ENCODE results near the gene PTPRA. TPM values are rescaled to one million over a fixed set of nuclear protein-coding genes. Genes with fewer than 3 reads are reported as not detected.

The PTPRA gene
- total and polyA plus RNA-seq, 9 of the 15 experiments (the other 6 are each of a cell fraction or from before 2014, with no cell fraction given) = 3.4 to 80.5 (median 28.0) TPM

DNA sequence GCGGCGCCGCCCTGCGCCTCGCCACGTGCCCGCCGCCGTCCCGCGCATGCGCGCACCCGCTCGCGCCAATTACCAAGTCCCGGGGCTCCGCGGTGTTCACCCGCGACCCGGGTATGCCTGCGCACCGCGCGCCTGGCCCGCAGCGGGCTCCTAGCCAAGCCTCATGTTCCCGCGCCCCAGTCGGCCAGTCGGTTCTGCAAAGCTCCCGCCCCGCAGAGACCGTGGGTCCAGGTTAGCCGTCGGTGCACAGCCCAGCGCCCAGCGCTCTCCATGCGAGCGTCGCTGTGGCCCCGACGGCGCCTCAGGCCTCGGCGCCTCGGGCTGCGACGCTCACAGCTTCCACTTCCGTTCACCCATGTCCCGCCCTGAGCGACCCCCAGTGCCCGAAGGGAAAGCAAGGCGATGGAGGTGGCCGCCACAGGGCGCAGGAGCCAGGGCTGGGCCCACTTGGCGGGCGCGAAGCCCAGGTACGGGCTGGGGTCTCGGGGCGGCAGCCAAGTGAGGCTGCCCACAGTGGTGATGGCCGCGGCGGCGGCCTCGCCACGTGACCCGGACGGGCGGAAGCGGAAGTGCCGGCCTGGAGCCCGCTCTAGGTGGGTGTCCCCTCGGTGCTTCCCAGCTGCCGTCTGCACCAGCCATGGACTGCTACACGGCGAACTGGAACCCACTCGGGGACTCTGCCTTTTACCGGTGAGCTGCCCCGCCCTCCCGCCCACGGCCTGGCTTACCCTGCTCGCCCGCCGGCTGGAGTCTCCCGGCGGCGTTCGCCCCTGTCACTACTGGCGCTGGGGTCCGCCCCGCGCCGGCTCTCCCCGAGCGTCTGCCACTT is 32.9 kb upstream of the PTPRA start, which contains the start of the genes PCED1A and VPS16 (continued):
- TF ChIP-seq, protein P1, sequence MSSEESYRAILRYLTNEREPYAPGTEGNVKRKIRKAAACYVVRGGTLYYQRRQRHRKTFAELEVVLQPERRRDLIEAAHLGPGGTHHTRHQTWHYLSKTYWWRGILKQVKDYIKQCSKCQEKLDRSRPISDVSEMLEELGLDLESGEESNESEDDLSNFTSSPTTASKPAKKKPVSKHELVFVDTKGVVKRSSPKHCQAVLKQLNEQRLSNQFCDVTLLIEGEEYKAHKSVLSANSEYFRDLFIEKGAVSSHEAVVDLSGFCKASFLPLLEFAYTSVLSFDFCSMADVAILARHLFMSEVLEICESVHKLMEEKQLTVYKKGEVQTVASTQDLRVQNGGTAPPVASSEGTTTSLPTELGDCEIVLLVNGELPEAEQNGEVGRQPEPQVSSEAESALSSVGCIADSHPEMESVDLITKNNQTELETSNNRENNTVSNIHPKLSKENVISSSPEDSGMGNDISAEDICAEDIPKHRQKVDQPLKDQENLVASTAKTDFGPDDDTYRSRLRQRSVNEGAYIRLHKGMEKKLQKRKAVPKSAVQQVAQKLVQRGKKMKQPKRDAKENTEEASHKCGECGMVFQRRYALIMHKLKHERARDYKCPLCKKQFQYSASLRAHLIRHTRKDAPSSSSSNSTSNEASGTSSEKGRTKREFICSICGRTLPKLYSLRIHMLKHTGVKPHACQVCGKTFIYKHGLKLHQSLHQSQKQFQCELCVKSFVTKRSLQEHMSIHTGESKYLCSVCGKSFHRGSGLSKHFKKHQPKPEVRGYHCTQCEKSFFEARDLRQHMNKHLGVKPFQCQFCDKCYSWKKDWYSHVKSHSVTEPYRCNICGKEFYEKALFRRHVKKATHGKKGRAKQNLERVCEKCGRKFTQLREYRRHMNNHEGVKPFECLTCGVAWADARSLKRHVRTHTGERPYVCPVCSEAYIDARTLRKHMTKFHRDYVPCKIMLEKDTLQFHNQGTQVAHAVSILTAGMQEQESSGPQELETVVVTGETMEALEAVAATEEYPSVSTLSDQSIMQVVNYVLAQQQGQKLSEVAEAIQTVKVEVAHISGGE (CRISPR knock-in tag; IDR thresholded peaks at IDR 0.05) = peak; percentile 66 to 97 (median 84); a peak in 5 of 6 replicates
- TF ChIP-seq, protein P2, sequence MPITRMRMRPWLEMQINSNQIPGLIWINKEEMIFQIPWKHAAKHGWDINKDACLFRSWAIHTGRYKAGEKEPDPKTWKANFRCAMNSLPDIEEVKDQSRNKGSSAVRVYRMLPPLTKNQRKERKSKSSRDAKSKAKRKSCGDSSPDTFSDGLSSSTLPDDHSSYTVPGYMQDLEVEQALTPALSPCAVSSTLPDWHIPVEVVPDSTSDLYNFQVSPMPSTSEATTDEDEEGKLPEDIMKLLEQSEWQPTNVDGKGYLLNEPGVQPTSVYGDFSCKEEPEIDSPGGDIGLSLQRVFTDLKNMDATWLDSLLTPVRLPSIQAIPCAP (CRISPR knock-in tag; IDR thresholded peaks at IDR 0.05; ENCODE audit: borderline replicate concordance) = no peak
- TF ChIP-seq HDAC3 (IDR thresholded peaks at IDR 0.05; ENCODE audit: borderline replicate concordance, partially characterized antibody) (no peak), TEAD1 (CRISPR knock-in tag; IDR thresholded peaks at IDR 0.05) (peak in 1 of 2 experiments; percentile 35; a peak in 2 of 4 replicates), ZNF23 (CRISPR knock-in tag; IDR thresholded peaks at IDR 0.05) (no peak), TRIM24 (IDR thresholded peaks at IDR 0.05) (peak in 1 of 2 experiments; percentile 54; a peak in 1 of 4 replicates), ZNF224 (CRISPR knock-in tag; IDR thresholded peaks at IDR 0.05) (no peak), MYC (IDR thresholded peaks at IDR 0.05; ENCODE audit: low read depth, low read length) (peak; percentile 91), MYC (CRISPR knock-in tag; IDR thresholded peaks at IDR 0.05; ENCODE audit: borderline replicate concordance, low read depth) (no peak; the same call in 1 of the 2 replicates), ZBTB17 (CRISPR knock-in tag; IDR thresholded peaks at IDR 0.05) (peak; percentile 45; the same call in 1 of the 2 replicates), GABPB1 (CRISPR knock-in tag; IDR thresholded peaks at IDR 0.05) (peak; percentile 98), PHF8 (IDR thresholded peaks at IDR 0.05; ENCODE audit: borderline replicate concordance, low read length) (peak; percentile 83; the same call in 1 of the 2 replicates)
- TF ChIP-seq, protein P3, sequence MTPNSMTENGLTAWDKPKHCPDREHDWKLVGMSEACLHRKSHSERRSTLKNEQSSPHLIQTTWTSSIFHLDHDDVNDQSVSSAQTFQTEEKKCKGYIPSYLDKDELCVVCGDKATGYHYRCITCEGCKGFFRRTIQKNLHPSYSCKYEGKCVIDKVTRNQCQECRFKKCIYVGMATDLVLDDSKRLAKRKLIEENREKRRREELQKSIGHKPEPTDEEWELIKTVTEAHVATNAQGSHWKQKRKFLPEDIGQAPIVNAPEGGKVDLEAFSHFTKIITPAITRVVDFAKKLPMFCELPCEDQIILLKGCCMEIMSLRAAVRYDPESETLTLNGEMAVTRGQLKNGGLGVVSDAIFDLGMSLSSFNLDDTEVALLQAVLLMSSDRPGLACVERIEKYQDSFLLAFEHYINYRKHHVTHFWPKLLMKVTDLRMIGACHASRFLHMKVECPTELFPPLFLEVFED (CRISPR knock-in tag; conservative IDR thresholded peaks at IDR 0.05) = no peak
- TF ChIP-seq, protein P4, sequence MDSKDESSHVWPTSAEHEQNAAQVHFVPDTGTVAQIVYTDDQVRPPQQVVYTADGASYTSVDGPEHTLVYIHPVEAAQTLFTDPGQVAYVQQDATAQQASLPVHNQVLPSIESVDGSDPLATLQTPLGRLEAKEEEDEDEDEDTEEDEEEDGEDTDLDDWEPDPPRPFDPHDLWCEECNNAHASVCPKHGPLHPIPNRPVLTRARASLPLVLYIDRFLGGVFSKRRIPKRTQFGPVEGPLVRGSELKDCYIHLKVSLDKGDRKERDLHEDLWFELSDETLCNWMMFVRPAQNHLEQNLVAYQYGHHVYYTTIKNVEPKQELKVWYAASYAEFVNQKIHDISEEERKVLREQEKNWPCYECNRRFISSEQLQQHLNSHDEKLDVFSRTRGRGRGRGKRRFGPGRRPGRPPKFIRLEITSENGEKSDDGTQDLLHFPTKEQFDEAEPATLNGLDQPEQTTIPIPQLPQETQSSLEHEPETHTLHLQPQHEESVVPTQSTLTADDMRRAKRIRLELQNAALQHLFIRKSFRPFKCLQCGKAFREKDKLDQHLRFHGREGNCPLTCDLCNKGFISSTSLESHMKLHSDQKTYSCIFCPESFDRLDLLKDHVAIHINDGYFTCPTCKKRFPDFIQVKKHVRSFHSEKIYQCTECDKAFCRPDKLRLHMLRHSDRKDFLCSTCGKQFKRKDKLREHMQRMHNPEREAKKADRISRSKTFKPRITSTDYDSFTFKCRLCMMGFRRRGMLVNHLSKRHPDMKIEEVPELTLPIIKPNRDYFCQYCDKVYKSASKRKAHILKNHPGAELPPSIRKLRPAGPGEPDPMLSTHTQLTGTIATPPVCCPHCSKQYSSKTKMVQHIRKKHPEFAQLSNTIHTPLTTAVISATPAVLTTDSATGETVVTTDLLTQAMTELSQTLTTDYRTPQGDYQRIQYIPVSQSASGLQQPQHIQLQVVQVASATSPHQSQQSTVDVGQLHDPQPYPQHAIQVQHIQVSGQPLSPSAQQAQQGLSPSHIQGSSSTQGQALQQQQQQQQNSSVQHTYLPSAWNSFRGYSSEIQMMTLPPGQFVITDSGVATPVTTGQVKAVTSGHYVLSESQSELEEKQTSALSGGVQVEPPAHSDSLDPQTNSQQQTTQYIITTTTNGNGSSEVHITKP (IDR thresholded peaks at IDR 0.05; ENCODE audit: partially characterized antibody) = no peak
- TF ChIP-seq, protein P5, sequence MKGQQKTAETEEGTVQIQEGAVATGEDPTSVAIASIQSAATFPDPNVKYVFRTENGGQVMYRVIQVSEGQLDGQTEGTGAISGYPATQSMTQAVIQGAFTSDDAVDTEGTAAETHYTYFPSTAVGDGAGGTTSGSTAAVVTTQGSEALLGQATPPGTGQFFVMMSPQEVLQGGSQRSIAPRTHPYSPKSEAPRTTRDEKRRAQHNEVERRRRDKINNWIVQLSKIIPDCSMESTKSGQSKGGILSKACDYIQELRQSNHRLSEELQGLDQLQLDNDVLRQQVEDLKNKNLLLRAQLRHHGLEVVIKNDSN (CRISPR knock-in tag; IDR thresholded peaks at IDR 0.05) = peak; percentile 98

All from K562 (cell line).